Stimulated activated effector memory CD8-positive, alpha-beta T cell treated with anti-CD3 and anti-CD28 coated beads, Interleukin-12 subunit alpha, Interleukin-12 subunit beta, amount 100 ng/mL, for 72 hours (primary cell): ENCODE data around the gene RBKS.

ENCODE experiments used
- ATAC-seq: fragments of 150-1000 bp; cut with Tn5 transposase; 2 replicates; pipeline ENCODE4 v1.10.0; 2021
- DNase-seq, 2 donors: peaks; one replicate each; pipeline ENCODE4 v3.0.0; 2021 to 2022; ENCODE audit warnings: low spot score in 2 of 2
- H3K27ac Mint-ChIP-seq: one replicate; pipeline ENCODE4 v1.8.0; 2022; ENCODE audit warnings: mild to moderate bottlenecking, mixed read lengths
- H3K36me3 Mint-ChIP-seq: one replicate; pipeline ENCODE4 v1.8.0; 2022; ENCODE audit warnings: mild to moderate bottlenecking, mixed read lengths
- H3K4me1 Mint-ChIP-seq: one replicate; pipeline ENCODE4 v1.8.0; 2022; ENCODE audit warnings: mixed read lengths
- H3K4me3 Mint-ChIP-seq: one replicate; pipeline ENCODE4 v1.8.0; 2022; ENCODE audit warnings: mild to moderate bottlenecking, mixed read lengths
- H3K9me3 Mint-ChIP-seq: one replicate; pipeline ENCODE4 v1.8.0; 2022; ENCODE audit warnings: mixed read lengths

RBKS gene

DNA sequence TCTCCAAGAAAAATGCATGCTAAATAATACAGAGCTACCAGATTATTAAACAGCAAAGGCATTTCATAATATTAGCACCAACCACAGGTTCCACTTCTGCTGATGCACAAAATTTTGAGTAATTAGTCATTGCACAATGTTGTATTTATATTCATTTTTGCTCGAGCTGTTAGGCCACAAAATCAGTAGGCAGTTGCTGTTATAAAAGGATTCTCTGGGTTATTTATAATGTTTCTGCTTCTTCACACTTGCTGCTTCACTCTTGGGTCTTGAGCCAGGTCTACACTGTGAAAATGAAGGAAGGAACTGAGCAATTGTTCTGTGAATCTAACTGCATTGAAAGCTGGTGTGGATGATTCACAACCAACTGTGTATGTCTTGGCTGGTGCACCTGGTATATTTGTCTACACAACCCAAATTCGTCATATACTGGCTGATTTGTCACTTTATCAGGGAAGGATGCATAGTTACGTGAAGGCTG is 80.4 kb downstream of the RBKS start:
- Mint-ChIP-seq H3K9me3 (no peaks in the 10 kb centered on the region), H3K36me3 (no peaks in the 10 kb centered on the region), H3K4me3 (no peak overlapping the region), H3K27ac (peak overlapping the region; percentile 81), H3K4me1 (peaks cover 26% of the 10 kb centered on the region)
- ATAC-seq (peak; percentile 91), DNase-seq (no peak)

DNA sequence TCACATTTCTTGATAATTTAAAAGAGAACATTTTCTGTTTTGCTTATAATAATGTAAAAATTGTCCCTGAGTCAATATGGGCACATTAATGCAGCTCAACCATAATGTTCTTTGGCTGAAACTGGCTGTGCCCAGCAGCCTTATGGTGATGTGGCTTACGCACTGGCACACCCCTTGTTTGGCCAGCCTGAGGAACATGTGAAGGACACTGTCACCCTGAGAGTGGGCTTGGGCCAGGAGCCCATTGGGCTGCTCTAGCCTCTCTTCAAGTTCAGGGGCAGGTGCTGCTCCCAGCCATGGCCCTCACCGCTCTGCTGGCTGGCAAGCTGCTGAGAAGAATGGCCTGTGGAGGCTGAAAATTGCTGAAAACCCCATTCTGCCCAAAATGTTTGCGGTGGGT is 81.2 kb downstream of the RBKS start:
- DNase-seq, result no peak
- peaks cover 26% of the 10 kb centered on the region for H3K4me1 Mint-ChIP-seq
- no peaks in the 10 kb centered on the region for H3K9me3 Mint-ChIP-seq
- H3K36me3 Mint-ChIP-seq, result no peaks in the 10 kb centered on the region
- H3K27ac Mint-ChIP-seq, result no peak overlapping the region
- H3K4me3 Mint-ChIP-seq, result no peak overlapping the region
- no peak for ATAC-seq

DNA sequence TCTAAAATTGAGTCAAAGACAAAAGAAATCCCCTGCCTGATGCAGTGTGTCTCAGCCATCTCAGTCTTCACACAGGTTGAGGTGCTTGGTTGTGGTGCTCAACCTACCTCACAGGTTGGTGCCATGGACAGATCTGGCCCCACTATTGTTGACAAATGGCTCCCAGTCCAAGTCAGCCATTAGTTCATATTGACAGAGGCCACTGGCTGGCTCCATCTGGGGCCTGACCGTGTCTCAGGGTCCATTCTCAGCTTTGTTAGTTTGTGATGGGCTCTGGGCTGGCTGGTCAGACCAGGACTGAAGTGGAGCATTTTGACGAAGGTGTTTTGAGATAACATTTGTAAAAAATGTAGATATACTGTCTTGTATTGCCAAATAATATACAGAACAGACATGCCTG is 81.8 kb downstream of the RBKS start:
- Mint-ChIP-seq H3K9me3 (no peaks in the 10 kb centered on the region), H3K27ac (peak overlapping the region; percentile 70), H3K36me3 (no peaks in the 10 kb centered on the region)

DNA sequence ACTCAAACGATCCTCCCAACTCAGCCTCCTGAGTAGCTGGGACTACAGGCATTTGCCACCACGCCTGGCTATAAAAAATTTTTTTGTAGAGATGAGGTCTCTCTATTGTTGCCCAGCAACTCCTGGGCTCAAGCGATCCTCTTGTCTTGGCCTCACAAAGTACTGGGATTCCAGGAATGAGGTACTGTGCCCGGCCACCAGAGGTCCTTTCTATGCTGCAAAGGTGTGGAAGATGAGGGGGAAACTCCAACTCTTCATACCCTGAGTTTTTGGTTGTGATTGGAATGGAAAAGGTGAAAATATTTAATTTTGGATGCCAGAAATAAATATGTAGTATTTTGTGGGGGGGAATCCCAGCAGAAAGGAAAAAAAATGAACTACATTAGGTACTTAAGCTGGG is 82.7 kb downstream of the RBKS start:
- Mint-ChIP-seq H3K4me1 (peaks cover 26% of the 10 kb centered on the region), H3K4me3 (no peak overlapping the region), H3K9me3 (no peaks in the 10 kb centered on the region), H3K27ac (peak overlapping the region; percentile 70), H3K36me3 (no peaks in the 10 kb centered on the region)
- no peak for ATAC-seq
- no peak for DNase-seq

More for the DNA sequence above, 81.8 kb downstream of the RBKS start:
- DNase-seq (no peak), ATAC-seq (no peak)
- peaks cover 26% of the 10 kb centered on the region for H3K4me1 Mint-ChIP-seq
- no peak overlapping the region for H3K4me3 Mint-ChIP-seq

DNA sequence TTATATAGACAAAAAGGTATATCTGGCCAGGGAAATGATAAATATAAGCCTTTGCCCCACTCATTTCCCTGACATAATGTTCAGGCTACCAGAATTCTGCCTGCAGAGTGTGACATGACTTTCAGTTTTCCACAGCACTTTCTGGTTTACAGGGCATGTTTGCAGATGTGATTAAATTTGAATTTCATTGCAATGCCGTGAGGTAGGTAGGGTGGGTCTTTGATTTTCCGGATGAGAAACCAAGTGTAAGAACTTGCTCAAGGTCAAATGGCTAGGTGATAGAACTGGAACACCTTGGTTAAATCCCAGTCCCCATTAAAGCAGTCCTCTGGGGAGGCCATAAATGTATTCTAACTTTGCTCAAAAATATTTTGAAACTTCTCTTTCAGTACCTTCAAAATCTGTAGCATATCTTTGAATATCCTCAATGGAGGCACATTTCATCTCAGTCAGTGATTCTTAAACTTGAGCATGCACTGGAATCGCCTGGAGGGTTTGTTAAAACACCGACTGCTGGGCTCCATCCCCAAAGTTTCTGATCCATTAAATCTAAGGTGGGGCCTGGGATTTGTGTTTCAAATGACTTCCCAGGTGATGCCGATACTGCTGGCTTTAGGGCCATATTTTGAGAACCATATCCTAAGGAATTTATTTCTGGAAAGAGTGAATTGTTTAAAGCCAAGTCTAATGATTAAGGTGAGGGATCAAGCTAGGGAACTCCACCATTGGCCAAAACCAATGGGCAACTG is 83.7 kb downstream of the RBKS start:
- DNase-seq (no peak), ATAC-seq (no peak)
- H3K27ac Mint-ChIP-seq, result no peak overlapping the region
- peaks cover 26% of the 10 kb centered on the region for H3K4me1 Mint-ChIP-seq
- H3K36me3 Mint-ChIP-seq, result no peaks in the 10 kb centered on the region
- H3K9me3 Mint-ChIP-seq, result no peaks in the 10 kb centered on the region
- no peak overlapping the region for H3K4me3 Mint-ChIP-seq

DNA sequence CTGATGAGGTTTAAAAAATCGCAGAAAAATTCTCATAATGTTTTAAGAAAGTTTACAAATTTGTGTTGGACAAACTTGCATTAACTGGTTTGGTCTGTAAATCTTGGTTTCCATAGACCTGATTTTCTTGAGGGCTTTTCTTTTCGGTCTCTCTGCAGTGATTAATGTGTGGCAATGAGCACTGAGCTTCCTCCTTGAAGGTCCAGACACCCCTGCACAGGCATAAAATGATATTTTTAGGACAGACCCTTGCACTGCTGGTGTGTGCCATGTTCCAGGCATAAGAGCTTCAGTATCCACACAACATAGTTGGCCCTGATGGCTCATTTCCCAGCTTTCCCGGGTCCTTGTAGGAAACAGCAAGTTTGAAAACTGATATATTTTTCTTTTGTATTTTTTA is 85.0 kb downstream of the RBKS start:
- no peak overlapping the region for H3K27ac Mint-ChIP-seq
- H3K4me3 Mint-ChIP-seq, result no peak overlapping the region
- ATAC-seq (no peak), DNase-seq (no peak)
- no peaks in the 10 kb centered on the region for H3K9me3 Mint-ChIP-seq
- H3K36me3 Mint-ChIP-seq, result no peaks in the 10 kb centered on the region
- peaks cover 20% of the 10 kb centered on the region for H3K4me1 Mint-ChIP-seq

DNA sequence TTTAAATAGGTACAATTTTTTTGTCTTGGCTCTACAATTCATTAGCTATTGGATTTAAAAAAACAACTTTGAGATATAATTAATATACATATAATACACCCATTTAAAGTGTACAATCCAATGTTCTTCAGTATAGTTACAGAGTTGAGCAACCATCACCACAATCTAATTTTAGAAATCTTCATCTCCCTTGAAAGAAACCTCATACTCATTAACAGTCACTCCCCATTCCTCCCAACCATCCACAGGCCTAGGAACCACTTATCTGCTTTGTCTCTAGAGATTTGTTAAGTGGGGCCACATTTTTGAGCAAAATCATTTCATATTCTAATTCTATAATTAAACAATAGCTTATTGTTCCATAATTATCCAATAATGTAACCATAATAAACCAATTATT is 86.0 kb downstream of the RBKS start:
- peaks cover 13% of the 10 kb centered on the region for H3K4me1 Mint-ChIP-seq
- H3K36me3 Mint-ChIP-seq, result no peaks in the 10 kb centered on the region
- no peak overlapping the region for H3K4me3 Mint-ChIP-seq
- DNase-seq (no peak), ATAC-seq (no peak)
- no peak overlapping the region for H3K27ac Mint-ChIP-seq
- H3K9me3 Mint-ChIP-seq, result no peaks in the 10 kb centered on the region

DNA sequence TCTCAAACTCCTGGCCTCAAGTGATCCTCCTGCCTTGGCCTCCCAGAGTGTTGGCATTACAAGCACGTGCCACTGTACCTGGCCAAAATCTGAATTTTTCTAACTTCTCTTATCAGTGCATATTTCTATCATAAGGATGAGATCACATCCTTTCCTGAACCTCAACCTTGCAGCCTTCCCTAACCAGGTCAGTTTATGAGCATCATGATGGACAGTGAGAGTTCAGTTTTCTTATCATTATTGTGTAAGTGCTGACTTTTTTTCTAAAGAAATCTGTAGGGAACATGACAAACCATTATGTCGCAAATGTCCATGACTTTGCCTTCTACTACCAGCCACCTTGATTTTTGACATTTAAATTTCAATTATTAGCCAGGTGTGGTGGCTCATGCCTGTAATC is 87.1 kb downstream of the RBKS start:
- Mint-ChIP-seq H3K36me3 (no peaks in the 10 kb centered on the region), H3K27ac (no peak overlapping the region), H3K9me3 (no peaks in the 10 kb centered on the region), H3K4me1 (peaks cover 12% of the 10 kb centered on the region), H3K4me3 (no peak overlapping the region)
- DNase-seq (no peak), ATAC-seq (no peak)

DNA sequence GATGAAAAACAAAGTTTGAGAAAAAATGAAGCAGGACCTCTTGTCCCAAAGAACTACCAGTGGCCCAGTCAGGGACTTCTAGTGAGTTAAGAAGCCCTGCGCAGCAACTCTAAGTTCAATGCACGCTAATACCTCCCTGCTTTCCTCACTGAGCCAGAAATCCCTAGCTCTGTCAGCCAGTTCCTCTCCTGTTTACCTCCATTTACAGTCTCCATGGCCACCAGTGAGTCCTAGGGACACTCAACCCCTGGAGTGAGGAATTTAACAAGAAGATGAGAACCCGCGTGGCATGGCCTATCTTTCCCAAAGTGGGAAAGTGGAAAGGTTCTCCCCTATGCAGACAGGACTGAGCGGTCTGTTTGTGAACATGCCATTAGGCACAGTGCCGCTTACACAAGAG is 87.6 kb downstream of the RBKS start:
- Mint-ChIP-seq H3K27ac (no peak overlapping the region), H3K9me3 (no peaks in the 10 kb centered on the region), H3K4me1 (peaks cover 7% of the 10 kb centered on the region), H3K4me3 (no peak overlapping the region), H3K36me3 (no peaks in the 10 kb centered on the region)
- ATAC-seq (no peak), DNase-seq (no peak)

DNA sequence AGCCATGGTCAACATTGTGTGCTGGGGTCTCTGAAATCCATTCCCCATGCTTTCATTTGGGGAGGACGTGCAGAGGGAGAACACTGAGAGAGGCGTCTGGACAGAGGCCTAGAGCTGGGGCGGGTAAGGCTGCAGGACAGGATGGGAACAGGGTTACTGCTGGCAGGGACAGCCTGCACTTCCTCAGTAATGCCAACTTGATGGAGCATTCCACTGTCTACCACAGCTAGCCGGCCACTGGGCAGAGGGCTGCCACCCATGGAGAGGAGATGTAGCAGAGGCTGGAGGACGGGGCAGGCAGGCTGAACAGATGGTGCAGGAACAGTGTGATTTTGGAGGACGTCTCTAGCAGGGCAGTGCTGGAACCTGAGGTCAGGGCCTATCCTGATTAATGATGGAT is 89.3 kb downstream of the RBKS start:
- ATAC-seq, result no peak
- DNase-seq, result no peak
- H3K9me3 Mint-ChIP-seq, result no peaks in the 10 kb centered on the region
- peaks cover 5% of the 10 kb centered on the region for H3K4me1 Mint-ChIP-seq
- no peak overlapping the region for H3K4me3 Mint-ChIP-seq
- H3K27ac Mint-ChIP-seq, result peak overlapping the region; percentile 53
- no peaks in the 10 kb centered on the region for H3K36me3 Mint-ChIP-seq

DNA sequence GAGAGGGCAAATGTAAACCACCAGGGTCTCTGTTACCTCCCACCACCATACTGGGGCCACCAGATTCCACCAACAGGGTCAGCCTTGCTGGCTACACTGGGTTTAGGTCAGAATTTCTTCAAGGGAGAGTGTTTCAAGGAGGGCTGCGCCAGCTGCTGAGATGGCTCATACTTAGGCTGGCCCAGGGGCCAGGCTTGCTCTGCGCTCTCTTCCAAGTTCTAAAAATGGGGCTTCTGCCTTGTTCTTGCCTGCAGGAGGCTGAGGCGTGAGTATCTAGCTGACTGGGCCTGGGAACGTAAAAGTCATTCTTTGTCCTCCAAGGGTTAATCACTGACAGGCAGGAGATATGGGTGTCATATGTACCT is 90.6 kb downstream of the RBKS start:
- Mint-ChIP-seq H3K36me3 (no peaks in the 10 kb centered on the region), H3K4me1 (peaks cover 12% of the 10 kb centered on the region), H3K27ac (no peak overlapping the region), H3K4me3 (no peak overlapping the region), H3K9me3 (no peaks in the 10 kb centered on the region)
- DNase-seq, result no peak
- ATAC-seq, result no peak

DNA sequence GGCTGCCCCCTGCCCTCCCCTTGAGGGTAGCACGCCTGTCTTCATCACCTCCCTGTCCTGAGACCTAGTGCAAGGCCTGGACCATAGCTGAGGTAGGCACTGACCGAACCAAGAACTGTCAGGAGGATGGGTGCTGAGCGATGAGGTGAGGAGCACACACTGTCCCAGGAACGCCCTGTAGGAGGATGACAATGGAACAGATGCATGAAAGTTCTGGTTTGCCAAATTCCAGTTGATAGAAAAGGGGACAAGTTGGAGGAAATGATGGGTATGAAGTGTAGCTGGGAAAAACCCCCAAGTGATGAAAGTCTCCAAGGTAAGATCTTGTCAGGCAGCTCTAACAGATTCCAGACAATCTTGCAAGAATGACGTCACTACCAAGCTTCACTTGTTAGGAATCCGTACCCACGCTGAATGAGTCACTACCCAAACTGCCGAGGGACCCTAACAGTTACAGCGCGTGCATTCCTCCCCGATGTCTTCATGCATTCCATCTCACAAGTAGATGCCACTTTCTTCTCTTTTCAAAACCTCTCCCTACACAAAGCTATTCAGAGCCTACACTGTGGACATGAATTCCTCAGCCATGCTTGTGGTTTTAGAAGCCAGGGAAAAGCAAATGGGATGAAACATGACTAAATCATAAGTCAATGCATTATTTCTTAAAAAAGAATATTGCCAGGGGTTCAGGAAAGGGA is 91.1 kb downstream of the RBKS start:
- no peak for ATAC-seq
- no peak for DNase-seq

DNA sequence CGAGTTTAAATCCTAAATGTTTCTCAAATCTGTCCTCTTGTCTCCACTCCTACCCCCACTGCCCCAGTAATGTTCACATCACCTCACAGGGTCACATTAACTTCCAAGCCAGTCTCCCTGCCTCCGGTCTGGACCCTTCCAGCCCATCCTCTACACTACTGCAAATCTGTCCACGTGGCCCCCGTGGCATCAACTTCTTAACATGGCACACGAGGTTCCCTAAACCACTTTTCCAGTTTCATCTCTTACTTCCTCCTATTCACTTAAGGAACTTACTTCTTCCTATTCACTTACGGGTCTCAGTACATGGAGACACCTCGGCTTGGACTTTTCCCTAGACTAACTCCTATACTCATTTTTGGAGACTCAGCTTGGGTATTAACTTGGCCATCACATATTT is 91.7 kb downstream of the RBKS start:
- no peak for ATAC-seq
- Mint-ChIP-seq H3K9me3 (no peaks in the 10 kb centered on the region), H3K4me3 (no peak overlapping the region), H3K27ac (no peak overlapping the region), H3K36me3 (no peaks in the 10 kb centered on the region), H3K4me1 (peaks cover 12% of the 10 kb centered on the region)
- DNase-seq, result no peak

More for the DNA sequence above, 91.1 kb downstream of the RBKS start:
- Mint-ChIP-seq H3K36me3 (no peaks in the 10 kb centered on the region), H3K4me1 (peaks cover 12% of the 10 kb centered on the region), H3K27ac (no peak overlapping the region), H3K4me3 (no peak overlapping the region), H3K9me3 (no peaks in the 10 kb centered on the region)

DNA sequence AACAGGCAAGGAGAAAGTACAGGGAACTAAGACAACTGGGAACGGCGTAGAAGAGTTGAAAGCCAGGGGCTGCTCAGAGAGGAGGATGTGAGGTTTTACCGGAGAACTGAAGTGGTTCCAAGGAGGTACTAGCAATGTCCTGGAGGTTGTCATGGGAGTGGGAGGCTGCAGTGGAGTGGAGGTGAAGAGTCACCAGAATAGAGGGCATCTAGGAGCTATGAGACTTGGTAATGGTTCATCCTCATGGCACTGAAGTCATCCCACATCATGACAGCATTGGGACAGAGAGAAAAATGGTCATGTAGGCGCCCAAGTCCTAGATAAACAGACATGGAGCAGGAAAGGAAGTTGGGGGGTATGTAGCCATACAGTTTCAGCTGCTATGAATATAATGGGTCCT is 92.3 kb downstream of the RBKS start:
- Mint-ChIP-seq H3K4me1 (peaks cover 12% of the 10 kb centered on the region), H3K27ac (no peak overlapping the region), H3K4me3 (no peak overlapping the region), H3K9me3 (no peaks in the 10 kb centered on the region), H3K36me3 (no peaks in the 10 kb centered on the region)
- ATAC-seq (no peak), DNase-seq (no peak)

DNA sequence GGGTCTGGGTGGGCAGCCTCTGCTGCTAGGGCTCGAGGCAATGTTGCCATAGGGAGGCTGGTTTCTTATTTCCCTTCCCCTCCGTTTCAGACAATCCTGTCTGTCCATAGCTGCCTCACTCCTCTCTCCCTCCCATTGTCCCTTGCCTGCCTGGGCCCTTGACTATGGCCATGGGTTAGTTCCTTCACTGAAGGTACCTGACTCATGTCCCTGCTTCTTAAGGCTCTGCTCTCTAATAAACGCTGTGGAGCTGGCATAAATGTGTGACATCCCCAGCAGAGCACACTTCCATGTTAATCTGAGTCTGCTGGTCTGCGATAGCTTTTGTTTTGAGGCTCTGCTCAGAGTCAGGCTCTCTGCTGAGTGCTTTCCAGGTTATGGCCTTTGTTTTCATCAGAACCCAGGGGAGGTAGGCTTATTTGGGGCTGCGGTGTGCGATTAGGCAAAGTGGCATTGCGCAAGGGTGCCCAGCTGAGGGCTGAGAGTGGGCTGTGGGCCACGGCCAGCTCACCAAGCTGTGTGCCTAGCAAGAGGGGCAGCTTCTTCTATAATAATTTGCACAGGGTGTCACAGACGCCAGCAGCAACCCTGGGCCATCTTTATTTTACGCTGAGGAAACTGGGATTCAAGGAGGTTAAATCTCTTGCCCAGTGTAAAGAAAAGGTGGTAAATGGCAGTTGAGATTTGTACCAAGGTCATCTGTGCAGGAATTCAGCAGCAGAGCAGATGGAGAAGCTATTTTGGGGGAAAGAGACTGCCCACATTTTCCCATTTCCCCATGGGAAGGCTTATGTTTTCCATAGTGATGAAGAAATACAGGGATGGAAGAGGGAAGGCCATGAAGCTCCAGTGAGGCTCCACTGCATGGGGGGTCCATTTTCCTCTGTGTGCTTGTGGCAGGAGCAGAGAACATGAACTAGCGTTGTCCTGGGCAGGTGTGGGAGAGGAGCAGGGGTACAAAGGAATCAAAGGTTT is 93.1 kb downstream of the RBKS start:
- Mint-ChIP-seq H3K9me3 (no peaks in the 10 kb centered on the region), H3K4me1 (peaks cover 17% of the 10 kb centered on the region), H3K36me3 (no peaks in the 10 kb centered on the region), H3K4me3 (no peak overlapping the region), H3K27ac (no peak overlapping the region)
- ATAC-seq (no peak), DNase-seq (no peak)
